Raji (cell line): ENCODE data around the gene AQR.

Source experiments
- POLR2A ChIP-seq: IDR thresholded peaks from 2 replicates; pipeline ENCODE4 v1.6.1; 2011; ENCODE audit warnings: low read depth, low read length, control low read depth; ENCODE audit not compliant: insufficient read depth

AQR gene

DNA sequence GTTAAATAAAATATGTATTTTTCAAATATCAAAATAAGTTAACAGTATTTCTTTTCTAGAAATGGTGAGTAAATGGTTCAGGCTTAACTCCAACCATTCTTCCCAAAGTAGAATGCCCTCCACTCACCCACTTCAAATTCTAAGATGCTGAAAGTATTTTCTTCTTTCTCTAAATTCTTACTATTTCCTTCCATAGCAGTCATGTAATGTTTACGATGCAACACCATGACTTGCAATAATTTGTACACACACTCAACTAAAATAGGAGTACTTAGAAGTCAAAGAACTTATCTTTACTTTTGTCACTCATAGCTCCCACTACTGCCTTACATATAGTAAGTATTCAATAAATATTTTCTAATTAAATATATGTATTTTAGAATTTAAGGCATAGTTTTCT lies 65.0 kb downstream of the AQR start:
- TF ChIP-seq POLR2A: no peak

DNA sequence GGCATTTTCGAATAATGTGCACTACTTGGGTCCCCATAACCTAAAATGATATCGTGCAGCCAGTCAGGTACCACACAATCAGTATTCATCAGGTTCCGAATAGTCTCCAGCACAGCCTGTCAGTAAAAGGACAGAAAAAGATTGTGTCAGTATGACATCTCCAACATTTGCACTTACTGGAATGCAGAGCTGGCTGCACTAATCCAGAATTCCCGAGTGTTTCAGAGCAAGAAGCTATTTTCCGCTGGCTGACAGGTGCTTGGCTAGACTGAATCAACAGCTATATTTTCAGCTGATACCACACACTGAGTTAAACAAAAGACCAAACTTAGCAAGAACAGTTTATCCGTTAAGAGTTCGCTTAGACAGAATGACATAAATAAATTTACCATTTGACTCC lies 68.8 kb downstream of the AQR start:
- no peak for TF ChIP-seq POLR2A

DNA sequence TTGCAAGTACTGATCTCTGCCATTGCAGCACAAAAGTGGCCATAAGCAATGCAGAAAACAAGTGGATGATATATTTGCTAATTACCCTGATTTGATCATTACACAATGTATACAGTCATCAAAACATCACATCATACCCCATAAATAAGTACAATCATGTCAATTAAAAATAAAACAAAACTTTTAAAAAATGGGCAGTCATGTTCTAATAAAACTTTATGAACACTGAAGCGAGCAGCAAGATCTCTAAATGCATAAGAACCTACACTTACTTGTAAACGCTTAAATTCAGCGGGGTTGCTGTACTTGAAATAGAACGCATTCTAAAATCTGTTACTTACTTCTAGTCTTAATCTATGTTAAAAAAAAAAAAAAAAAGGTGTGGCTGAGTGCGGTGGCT lies 73.4 kb downstream of the AQR start:
- no peak for TF ChIP-seq POLR2A

DNA sequence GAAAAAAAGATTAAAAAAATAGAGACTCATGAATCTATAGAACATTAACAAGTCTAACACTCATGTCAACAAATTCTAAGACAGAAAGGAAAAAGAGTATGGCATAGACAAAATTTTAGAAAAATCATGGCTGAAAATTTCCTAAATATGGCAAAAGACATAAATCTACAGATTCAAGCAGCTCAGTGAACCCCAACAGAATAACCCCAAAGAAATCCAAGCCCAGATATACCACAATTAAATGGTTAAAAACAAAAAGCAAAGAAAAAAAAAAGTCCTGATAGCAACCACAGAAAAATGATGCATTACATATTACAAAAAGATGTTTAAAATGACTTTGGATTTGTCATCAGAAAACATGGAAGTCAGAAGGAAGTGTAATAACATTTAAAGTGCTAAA lies 75.6 kb downstream of the AQR start:
- TF ChIP-seq POLR2A: no peak

DNA sequence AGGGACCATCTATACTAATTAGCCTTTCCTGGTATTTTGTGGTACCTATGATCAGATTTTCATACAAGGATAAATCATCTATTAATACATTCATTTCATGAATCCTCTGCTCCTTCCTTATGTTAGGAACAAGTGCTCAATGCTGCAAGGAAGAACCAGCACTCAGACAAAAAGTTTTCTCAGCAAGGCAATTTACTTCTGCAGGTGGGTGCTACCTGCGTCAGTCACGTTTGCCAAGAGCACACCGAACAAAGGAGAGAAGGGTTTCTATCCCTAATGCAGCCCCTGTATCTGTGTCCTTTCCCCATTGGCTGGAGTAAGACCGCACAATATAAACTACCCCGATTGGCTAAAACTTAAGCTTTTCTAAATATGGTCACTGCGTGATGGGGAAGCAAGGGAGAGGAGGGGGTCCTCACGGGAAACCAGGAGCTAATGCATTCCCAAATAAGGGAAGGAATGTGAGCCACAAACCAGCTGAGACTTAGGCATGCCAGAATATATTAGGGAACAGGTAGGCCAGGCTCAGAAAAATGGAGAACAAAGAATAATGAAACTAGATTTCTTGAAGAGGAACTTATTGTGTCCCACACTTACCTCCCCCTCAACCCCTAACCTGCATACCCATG lies 76.5 kb downstream of the AQR start:
- no peak for TF ChIP-seq POLR2A

DNA sequence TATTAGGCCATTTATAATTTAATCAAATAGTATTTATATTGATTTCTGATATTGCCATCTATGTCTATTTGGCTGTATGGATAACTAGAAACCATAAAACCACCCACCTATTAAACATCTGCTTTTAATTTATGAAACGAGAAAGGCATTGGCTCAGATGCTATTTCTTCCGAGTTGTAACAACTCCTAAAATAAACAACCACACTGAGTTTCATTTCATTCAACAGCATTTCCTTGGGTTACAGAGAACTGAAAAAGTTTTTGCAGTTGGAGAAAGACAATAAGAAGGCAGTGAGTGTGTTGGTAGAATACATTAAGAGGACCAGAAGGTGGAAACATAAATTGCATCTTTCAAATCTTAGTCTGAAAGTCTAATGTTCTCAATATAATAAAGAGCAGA lies 79.1 kb downstream of the AQR start:
- no peak for TF ChIP-seq POLR2A

DNA sequence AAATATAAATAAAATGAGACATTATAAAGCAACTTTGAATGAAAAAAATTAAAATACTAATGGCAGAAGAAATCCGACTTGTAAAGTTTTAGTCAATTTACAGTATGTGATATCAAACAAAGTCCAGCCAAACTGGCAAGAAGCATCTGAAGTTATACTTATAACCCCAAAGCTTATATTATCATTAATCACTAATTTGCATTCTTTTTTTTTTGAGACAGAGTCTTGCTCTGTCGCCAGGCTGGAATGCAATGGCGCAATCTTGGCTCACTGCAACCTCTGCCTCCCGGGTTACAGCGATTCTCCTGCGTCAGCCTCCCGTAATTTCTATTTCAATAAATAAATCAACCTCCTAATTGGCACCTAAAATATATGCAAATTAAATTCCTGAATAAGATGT lies 80.1 kb downstream of the AQR start:
- TF ChIP-seq POLR2A: no peak

DNA sequence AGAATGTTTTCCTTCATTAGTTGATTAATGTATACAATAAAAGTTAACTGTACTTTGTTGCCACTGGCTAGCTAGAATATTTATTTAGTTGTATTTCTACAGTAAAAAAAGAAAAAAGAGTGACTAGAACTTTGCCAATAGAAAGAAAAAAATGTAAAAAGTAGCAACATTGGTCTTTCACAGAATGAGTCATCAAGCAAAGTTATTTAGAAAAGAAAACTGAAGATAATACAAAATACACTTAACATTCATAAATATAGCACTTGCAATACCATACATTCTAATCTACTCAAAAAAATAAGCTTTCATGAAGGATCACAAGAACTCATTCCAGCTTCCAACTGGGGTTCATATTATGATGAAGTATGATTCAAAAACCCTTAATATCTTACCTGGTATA lies 83.4 kb downstream of the AQR start:
- no peak for TF ChIP-seq POLR2A

DNA sequence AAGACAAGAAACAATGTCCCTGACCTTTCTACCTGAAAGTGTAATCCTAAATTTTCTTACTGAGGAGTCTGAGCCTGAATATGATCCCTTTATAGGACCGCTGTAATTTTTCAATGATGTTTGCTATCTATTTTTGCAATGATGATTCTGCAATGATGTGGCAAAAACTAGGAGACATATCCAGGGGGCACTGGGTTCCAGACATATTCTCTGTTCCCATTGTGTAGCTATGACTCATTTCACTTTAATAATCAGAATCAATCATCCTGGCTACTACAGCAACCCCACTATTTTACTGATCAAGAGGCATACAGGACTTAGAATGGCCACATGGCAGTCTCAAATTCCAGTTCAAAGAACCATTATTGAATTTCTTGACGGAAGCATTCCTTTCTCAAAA lies 85.9 kb downstream of the AQR start:
- no peak for TF ChIP-seq POLR2A

DNA sequence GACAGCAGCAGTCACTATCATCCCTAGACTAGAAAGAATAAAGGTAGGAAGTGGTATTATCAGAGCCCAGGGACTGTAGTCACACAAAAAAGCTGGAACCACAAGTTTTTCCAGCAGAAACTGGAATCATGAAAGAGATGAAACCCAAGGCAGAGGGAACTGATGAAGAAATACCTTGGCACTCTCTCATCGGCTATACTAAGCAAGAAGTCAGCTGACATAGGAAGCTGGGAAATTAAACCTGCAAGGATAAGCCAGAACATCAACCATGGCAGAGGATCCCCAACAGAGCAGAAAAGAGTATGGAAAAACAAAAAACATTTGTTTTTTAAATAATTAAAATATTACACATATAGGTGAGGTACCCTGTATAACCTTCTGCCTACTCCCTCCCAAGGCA lies 86.5 kb downstream of the AQR start:
- TF ChIP-seq POLR2A: no peak

DNA sequence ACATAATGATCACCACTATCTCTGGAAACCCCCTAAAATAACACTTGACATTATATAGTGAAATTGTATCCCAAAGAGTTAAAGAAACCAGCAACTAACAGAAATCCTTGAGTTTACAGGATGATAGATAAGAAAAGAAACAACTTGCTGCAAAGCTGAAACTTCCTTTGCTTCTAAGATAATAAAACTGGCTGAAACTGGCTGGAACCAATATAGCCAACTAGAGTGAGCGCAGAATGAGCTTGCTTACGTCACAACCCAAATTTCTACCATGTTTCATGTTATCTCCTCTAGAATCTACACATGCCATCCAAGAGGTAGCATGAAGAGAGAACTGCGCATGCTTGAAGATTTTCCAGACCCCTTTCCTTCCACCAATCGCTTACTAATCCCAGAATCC lies 90.4 kb downstream of the AQR start:
- TF ChIP-seq POLR2A: no peak

DNA sequence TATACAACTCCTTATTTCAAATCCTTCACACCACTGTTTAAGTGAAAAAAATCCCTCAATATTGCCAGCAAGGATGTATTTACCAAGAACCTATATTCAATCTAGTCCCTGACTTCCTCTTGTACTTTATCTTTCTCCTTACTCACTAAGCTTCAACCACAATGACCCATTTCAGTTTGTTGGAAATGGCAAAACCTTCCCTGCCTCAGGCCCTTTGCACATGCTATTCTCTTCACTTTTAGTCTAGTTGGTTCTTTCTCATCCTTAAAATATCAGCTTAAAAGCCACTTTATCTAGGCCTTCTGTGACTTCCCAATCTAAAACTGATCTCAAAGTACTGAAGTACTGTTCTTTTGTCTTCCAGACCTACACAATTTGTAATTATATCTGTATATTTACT lies 92.9 kb downstream of the AQR start:
- no peak for TF ChIP-seq POLR2A

DNA sequence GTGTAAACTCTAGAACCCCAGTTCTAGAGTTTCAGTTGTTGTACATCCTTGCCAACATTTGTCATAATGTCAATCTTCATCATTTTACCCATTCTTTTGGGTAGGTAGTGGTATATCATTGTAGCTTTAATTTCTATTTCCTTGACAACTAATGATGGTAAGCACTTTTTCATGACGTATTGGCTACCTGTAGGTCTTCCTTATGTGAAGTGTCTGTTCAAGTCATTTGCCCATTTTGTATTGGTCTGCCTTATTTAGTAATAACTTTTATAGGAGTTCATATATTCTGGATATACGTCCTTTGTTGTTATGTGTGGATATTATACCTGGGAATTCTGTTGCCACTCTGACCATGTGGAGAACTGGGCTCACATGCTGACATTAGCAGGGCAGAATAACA lies 100.4 kb downstream of the AQR start:
- no peak for TF ChIP-seq POLR2A

DNA sequence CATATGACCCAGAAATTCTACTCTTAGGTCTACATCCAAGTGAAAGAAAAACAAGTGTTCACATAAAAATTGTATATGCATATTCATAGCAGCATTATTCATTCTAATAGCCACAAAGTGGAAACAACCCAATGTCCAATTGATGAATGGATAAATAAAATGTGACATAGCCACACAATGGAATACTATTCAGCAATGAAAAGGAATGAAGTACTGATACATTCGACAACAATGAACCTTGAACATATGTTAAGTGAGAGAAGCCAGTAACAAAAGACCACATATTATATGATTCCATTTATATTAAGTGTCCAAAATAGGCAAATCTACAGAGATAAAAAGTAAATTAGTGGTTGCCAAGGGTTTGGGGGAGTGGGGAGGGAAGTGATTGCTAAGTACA lies 104.0 kb downstream of the AQR start:
- no peak for TF ChIP-seq POLR2A

DNA sequence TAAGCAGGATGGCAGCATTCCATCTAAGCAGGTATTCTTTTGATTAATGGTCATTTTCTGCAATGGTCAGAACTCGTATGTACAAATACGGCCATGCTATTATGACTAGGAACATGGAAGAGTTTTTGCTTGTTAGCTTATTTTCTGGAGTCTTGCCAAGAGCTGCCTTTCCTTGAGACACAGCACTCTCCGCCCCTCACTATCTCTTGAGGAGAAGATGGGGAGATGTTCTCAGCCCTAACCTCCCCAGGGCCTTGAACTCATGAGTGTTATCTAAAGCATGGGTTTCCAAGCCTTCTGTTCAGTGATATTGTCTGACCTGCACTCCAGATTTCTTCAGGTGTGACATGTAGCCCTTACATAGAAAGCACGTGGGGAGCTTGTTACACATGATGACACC lies 108.3 kb downstream of the AQR start:
- TF ChIP-seq POLR2A: no peak

DNA sequence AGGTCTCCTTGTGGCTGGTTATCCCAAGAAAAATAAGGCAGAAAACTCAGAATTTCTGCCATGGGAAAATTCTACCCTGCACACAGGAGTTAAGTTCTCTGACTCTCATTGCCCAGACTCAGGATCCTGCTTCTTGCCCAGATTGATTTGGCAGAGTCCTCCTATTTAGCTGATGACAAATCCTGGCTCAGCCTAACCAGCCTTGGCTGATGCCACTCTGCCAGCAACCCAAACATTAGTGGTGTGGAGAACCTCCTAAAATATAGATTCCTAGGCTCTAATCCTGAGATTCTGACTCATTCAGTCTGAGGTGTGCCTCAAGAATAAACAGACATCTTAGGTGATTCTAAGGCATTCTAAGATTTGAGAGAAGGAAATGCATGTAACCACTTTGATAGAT lies 113.6 kb downstream of the AQR start:
- no peak for TF ChIP-seq POLR2A

DNA sequence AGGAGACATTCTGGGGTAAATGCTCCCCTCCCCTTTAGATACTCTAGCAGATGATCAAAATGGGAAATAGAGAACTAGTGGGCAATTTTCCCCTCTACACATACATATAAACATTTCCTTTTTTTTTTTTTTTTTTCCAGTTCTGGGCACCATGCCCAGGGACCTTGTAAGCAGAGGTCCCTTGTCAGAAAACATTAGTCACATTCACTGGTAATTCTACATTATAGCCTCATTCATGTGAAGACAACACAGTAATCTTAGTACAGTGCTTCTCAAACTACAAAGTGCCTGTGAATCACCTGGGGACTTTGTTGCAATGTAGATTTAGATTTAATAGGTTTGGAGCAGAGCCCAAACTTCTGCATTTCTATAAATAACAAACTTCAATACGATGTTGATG lies 114.1 kb downstream of the AQR start:
- no peak for TF ChIP-seq POLR2A

DNA sequence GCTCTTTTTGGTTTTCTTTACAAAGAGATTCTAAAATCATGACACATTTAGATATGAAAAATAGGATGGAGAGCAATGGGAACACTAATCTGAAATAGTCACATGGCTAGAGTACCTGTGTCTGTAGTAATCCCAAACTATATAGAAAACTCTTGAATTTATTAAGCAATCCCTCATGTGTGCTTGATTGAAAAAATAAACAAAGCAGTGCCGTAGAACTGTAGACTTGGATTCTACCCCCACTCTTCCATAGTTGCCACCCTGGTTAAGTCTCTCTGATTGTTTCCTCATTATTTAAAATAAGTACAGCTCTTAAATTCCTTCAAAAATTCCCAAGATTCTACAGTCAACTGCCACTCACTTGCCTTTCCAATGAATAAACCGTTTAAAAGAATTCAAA lies 115.3 kb downstream of the AQR start:
- no peak for TF ChIP-seq POLR2A
